SK-N-SH treated with all-trans-retinoic acid at 6 μM for 48 hours (cell line): Measurements from ENCODE around the gene RRH.

Experiments used
- PATZ1 ChIP-seq: fragments of 250-450 bp; sonication (Bioruptor Pico); IDR thresholded peaks from 2 replicates; pipeline ENCODE4 v1.8.0; 2020; ENCODE audit warnings: mild to moderate bottlenecking, moderate library complexity, borderline replicate concordance
- RARB ChIP-seq: fragments of 250-450 bp; sonication (Bioruptor Pico); IDR thresholded peaks from 2 replicates; pipeline ENCODE4 v1.8.0; 2021; ENCODE audit warnings: mild to moderate bottlenecking, moderate library complexity
- TCF4 ChIP-seq: fragments of 250-450 bp; sonication (Bioruptor Pico); IDR thresholded peaks from 2 replicates; pipeline ENCODE4 v1.8.0; 2021; ENCODE audit warnings: mild to moderate bottlenecking, moderate library complexity, borderline replicate concordance
- ZFP30 ChIP-seq: fragments of 450-650 bp; formaldehyde crosslinking; IDR thresholded peaks from 2 replicates; pipeline ENCODE4 v1.5.0; 2022; ENCODE audit warnings: mild to moderate bottlenecking, moderate library complexity
- ZNF70 ChIP-seq: fragments of 450-650 bp; formaldehyde crosslinking; IDR thresholded peaks from 2 replicates; pipeline ENCODE4 v1.5.0; 2020; ENCODE audit warnings: mild to moderate bottlenecking, moderate library complexity
- ZNF8 ChIP-seq: fragments of 450-650 bp; formaldehyde crosslinking; IDR thresholded peaks from 2 replicates; pipeline ENCODE4 v1.5.0; 2020; ENCODE audit warnings: mild to moderate bottlenecking, moderate library complexity

DNA sequence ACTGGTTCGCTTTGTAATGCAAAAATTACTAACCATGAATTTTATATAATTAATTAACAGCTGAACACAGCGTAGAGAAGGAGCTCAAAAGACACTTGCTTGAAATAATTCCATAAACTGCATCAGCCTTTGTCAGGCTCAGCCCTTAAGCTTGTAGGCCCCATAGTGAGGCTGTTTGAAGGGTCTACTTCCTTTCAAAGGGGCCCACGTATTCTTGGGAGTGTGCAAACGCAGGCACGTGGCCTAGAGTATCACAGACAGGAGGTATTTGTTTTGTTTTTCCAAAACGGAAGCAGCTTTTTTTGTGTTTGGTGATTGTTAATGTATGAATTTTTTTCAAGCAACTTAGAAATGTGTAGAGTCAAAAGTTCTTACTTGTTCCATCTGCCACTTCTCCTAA is 59.3 kb downstream of the RRH start:
- no peak for TF ChIP-seq TCF4 (CRISPR knock-in tag)
- no peak for TF ChIP-seq ZNF70 (CRISPR knock-in tag)
- TF ChIP-seq ZNF8 (CRISPR knock-in tag): no peak
- TF ChIP-seq RARB (CRISPR knock-in tag): no peak
- TF ChIP-seq ZFP30 (CRISPR knock-in tag): no peak
- TF ChIP-seq PATZ1 (CRISPR knock-in tag): no peak
